Measurements from ENCODE around the gene PHACTR3. TPM values are rescaled to one million over a fixed set of nuclear protein-coding genes. Genes with fewer than 3 reads are reported as not detected.
"Not testable (repeated sequence)": the region's sequence is repeated elsewhere in the genome, so short reads cannot be mapped to it uniquely, and the experiment has no call there.

PHACTR3 gene
- total RNA-seq, 1 donor, result not detected

DNA sequence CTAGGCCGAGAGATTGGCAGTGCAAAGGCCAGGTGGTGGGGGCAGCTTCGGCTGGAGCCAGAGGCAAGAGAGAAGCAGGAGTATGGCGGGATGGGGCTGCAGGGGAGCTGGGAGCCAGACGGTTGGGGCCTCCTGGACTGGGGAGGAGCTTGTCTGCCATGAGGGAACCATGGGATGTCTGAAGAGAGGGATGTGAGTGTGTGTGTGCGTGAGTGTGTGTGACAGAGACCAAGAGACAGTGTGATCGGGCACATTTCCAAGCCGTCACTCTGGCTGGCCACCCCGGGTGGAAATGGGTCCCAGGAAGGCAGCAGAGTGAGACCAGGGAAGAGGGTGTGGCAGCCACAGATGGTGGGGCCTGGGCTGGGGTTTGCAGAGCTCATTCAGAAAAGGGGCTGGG lies 13.8 kb downstream of the PHACTR3 start:
- DNase-seq (ENCODE audit: low read depth), result no peak
- H3K4me3 ChIP-seq (ENCODE audit: low read depth, low read length), result no peak overlapping the region
- TF ChIP-seq, protein P1, sequence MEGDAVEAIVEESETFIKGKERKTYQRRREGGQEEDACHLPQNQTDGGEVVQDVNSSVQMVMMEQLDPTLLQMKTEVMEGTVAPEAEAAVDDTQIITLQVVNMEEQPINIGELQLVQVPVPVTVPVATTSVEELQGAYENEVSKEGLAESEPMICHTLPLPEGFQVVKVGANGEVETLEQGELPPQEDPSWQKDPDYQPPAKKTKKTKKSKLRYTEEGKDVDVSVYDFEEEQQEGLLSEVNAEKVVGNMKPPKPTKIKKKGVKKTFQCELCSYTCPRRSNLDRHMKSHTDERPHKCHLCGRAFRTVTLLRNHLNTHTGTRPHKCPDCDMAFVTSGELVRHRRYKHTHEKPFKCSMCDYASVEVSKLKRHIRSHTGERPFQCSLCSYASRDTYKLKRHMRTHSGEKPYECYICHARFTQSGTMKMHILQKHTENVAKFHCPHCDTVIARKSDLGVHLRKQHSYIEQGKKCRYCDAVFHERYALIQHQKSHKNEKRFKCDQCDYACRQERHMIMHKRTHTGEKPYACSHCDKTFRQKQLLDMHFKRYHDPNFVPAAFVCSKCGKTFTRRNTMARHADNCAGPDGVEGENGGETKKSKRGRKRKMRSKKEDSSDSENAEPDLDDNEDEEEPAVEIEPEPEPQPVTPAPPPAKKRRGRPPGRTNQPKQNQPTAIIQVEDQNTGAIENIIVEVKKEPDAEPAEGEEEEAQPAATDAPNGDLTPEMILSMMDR (IDR thresholded peaks at IDR 0.05; ENCODE audit: insufficient read depth, low read depth, low read length), result no peak

DNA sequence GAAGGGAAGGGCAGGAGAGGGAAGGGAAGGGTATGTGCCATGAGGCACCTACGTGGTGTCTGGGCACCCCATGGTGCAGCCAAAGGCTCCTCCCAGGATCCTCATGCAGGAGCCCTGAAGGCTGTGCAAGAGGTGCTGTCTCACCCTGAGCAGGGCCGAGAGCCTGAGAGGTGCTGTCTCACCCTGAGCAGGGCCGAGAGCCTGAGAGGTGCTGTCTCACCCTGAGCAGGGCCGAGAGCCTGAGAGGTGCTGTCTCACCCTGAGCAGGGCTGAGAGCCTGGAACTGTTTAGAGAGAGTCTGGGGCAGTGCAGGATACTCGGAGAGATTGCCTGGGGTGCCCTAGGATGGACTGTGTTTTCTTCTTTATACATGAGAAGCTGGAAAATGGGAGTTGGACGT lies 14.2 kb downstream of the PHACTR3 start:
- not testable (repeated sequence) for DNase-seq (ENCODE audit: low read depth); H3K4me3 ChIP-seq (ENCODE audit: low read depth, low read length)

GRCh38 chr20:59620860-59621505 lies 16.6 kb downstream of the PHACTR3 start:
- DNase-seq (ENCODE audit: low read depth), result no peak
- H3K4me3 ChIP-seq (ENCODE audit: low read depth, low read length), result no peak overlapping the region
- TF ChIP-seq, protein P1 (IDR thresholded peaks at IDR 0.05; ENCODE audit: insufficient read depth, low read depth, low read length), result no peak

- TF ChIP-seq, protein P1 (IDR thresholded peaks at IDR 0.05; ENCODE audit: insufficient read depth, low read depth, low read length), result no peak
- H3K4me3 ChIP-seq (ENCODE audit: low read depth, low read length), result no peak overlapping the region
- no peak for DNase-seq (ENCODE audit: low read depth)
These were observed 18.2 kb downstream of the PHACTR3 start for GRCh38 chr20:59622496-59622895.

DNA sequence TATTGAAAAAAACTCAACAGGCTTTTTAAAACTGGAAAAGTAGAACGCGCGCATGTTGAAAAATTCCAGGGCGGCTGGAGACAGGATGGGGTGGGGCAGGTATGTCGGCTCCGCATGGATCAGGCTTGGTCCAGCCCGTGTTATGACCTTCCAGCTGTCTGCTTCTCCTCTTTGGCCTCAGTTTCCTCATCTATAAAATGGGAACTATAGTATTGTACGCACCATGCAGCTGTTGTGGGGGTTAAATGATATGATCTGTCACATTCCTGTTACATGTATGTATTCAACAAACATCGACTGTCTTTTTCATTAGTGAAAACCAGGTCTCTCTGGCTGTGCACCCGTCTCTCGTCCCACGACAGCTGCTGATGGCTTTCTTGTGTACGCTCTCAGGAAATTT lies 18.8 kb downstream of the PHACTR3 start:
- no peak for DNase-seq (ENCODE audit: low read depth)
- TF ChIP-seq, protein P1 (IDR thresholded peaks at IDR 0.05; ENCODE audit: insufficient read depth, low read depth, low read length), result no peak
- H3K4me3 ChIP-seq (ENCODE audit: low read depth, low read length), result no peak overlapping the region

GRCh38 chr20:59623583-59623982 lies 19.2 kb downstream of the PHACTR3 start:
- TF ChIP-seq, protein P1 (IDR thresholded peaks at IDR 0.05; ENCODE audit: insufficient read depth, low read depth, low read length), result no peak
- no peak overlapping the region for H3K4me3 ChIP-seq (ENCODE audit: low read depth, low read length)
- no peak for DNase-seq (ENCODE audit: low read depth)

GRCh38 chr20:59624401-59624800 lies 20.1 kb downstream of the PHACTR3 start:
- H3K4me3 ChIP-seq (ENCODE audit: low read depth, low read length), result no peak overlapping the region
- no peak for DNase-seq (ENCODE audit: low read depth)
- TF ChIP-seq, protein P1 (IDR thresholded peaks at IDR 0.05; ENCODE audit: insufficient read depth, low read depth, low read length), result no peak

Data from fibroblast of villous mesenchyme (primary cell).